Stimulated activated CD8-positive, alpha-beta memory T cell treated with anti-CD3 and anti-CD28 coated beads, Interleukin-4, amount 100 ng/mL, for 1 hour (primary cell): ENCODE measurements around the gene ZBTB38.

Experiments used
- DNase-seq, 2 donors: peaks; one replicate each; pipeline ENCODE4 v3.0.0-alpha.2; 2020; ENCODE audit warnings: low read depth in 2 of 2, low spot score in 1 of 2

ZBTB38 gene

DNA sequence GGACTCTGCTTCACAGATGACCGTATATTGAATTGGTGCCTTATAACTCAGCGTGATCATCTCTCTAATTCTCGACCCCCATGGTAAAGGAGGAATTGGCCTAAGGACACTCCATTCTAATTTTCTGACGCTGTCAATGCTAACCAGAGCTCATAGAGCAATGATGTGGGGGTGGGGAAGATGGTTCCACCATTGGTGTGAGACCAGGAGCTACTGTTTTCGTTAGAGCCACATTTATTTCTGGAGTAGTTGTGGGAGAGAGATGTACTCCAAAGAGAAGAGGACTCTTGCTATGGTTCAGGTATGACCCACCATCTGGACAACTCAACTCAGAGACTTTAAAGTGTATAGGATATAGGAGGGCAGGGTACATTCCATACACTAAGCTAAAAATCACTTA is 16.3 kb downstream of the ZBTB38 start:
- no peak for DNase-seq

- no peak for DNase-seq
Observed at GRCh38 chr3:141385406-141386125, 17.3 kb downstream of the ZBTB38 start.

DNA sequence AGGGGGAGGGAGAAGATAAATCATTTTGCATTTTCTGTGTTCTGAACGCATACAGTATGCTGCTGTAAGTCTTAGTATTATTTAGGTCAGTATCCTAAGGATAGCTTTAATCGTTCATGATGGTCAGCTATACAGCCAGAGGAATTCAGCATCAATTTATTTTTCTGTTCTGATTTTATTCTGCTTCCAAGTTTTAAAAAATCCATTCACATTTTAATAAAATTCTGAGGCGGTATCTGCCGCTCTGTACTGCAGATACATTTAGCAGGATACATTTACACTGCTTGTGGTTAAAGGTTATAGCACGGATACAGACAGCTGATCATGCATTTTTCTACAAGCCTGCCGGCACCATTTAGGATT is 17.8 kb downstream of the ZBTB38 start:
- no peak for DNase-seq

DNA sequence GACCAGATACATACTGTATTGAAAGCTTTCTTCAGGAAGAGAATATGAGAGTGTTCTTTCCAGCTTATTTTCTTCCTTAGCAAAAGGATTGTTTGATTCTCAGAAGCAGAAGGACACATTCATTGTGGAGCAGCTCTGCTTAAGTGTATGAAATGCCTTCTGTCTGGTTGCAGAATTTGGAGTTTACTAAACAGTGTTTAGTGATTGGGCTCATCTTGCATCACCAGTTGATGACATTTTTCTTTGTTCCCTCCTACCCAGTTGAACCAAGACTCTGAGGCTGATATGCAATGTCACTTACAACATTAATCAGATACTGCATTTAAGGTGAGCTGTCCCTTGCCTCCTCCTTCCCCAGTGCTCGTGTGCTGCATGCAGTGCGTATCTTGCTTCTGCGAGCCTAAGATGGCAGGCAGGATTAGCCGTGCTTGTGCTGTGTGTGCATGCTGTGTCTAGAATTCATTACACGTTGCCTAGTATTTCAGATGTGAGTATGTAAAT is 18.4 kb downstream of the ZBTB38 start:
- DNase-seq, result no peak

GRCh38 chr3:141387516-141387915 is 19.2 kb downstream of the ZBTB38 start:
- DNase-seq, result no peak

GRCh38 chr3:141388395-141388794 is 20.1 kb downstream of the ZBTB38 start:
- no peak for DNase-seq

GRCh38 chr3:141388823-141389621 is 20.7 kb downstream of the ZBTB38 start:
- no peak for DNase-seq

DNA sequence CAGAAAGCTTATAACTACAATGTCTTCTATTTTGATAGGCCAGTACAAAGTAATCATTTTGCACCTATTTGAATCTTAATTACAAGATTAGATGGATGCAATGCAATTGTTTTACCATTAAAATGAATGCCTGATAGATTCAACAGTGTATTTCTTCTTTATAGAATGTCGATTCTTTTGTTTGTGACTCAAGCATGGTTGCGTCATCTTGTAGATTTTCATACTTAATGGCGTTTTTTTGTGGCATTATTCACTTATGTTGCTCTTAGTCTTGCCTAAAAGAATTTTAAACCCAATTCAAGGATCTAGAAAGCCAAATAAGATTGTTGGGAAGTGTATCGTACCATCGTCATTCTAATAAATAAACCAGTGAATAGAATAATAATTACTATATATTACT is 21.4 kb downstream of the ZBTB38 start:
- no peak for DNase-seq

DNA sequence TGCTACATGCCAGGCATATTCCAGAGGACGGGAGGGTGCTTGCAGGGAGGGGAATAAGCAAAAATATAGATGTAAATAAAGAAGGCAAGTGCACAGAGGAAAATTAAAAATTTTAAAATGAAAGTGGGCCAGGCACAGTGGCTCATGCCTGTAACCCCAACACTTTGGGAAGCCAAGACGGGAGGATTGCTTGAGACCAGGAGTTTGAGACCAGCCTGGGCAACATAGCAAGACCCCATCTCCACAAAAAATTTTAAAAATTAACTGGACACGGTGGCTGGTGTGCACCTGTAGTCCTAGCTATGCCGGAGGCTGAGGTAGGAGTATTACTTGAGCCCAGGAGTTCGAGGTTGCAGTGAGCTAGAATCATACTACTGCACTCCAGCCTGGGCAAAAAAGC is 22.4 kb downstream of the ZBTB38 start:
- no peak for DNase-seq

GRCh38 chr3:141391298-141391990 is 23.1 kb downstream of the ZBTB38 start:
- no peak for DNase-seq

DNA sequence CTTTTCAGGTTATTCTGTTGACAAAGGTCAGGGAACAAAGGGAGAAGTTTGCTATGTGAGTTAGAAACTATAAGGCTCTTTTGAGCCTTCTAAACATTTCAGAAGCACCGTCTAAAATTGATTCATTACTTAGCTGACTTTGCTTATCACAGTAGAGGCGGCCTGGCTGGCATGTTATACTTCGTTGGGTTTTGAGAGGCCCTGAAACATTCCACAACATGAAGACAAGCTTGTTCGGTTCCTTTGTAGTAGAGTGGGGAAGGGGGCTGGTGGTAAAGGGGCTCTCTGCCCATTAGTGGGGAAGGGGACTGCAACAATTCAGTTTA is 23.6 kb downstream of the ZBTB38 start:
- no peak for DNase-seq

DNA sequence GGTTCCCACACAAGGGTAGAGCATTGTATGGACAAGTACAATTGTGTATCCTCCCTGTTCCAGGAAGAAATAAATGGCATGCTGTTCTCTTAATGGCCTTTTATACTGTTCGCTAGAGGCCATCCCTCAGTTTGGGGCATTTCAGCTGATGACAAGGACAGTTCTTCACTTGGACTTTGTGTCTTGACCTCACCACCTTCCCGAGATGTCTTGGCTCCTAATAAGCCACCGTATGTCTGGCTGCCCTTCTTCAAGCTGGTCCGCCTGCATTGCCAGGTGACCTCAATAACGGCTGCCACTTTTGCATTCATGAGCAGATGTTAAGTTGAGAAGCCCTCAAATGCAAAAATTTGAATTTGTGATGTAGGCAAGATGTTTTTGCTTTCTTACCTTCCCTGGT is 24.1 kb downstream of the ZBTB38 start:
- DNase-seq, result no peak

DNA sequence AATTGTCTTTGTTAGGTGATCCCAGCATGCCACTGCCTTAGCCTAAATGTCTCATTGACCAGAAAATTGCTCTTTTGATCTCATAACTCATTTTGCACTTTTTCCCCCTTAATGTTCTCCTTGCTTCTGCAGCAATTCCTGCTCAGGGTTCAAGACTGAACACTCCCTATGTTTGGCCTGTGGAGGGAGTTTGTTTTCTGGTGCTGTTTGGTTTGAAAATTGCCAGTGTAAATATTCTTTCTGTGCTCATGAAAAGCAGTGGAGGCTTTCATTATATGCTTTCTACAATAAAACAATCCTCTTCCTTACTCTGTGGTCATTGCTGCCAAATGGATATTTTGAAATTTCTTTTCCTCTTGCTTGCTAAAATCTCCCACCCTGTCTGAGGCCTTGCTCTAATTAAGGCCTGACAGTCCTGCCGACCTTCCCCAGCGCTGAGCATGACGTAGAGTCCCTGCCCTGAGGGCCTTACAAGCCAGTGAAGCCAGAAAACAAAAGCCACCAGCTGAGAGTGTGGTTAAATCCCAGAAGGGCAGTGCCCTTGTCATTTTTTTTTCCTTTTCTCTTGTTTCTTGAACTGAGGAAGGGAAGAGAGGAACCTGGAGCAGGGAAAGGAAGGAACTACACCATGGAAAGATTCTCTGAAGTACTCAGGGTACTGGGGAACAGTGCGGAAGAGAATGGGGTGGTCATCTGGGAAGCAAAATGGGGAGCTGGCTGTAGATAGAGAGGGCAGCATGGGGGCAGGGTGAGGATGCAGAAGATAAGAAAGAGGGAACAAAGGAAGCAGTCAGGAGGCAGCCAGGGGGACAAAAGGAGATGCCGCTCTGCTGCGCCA is 24.8 kb downstream of the ZBTB38 start:
- DNase-seq, result no peak

DNA sequence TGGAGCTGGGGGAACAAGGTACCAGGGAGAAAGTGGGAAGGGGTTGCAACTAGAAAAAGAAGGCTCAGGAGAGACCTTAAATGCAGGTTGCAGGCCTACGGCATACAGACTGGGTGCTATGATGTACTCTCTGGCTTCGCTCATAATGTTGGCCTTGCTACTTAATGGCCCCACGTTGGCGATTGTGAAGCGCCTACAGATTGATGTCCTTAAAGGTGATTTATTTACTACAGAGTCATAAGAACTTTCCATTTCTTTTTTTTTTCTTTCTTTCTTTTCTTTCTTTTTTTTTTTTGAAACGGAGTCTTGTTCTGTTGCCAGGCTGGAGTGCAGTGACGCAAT is 25.4 kb downstream of the ZBTB38 start:
- no peak for DNase-seq

DNA sequence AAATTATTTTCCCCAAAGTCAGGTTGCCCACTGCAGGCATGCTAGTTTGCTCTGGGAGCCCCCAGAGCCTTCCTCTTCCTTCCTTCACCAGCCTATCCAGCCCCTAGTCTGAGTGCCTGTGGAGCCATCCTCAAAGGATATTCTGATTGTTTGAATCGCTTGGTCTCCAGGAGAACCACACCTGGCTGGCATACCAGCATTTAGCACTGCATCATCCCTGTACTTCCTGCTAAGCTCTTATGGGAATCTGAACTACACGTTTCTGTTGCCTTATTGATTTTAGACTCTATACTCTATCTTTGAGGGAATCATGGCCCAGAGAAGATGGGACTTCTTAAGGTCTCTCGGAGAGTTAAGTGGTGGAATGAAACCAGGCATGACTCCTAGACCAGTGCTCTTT is 26.3 kb downstream of the ZBTB38 start:
- DNase-seq, result no peak

DNA sequence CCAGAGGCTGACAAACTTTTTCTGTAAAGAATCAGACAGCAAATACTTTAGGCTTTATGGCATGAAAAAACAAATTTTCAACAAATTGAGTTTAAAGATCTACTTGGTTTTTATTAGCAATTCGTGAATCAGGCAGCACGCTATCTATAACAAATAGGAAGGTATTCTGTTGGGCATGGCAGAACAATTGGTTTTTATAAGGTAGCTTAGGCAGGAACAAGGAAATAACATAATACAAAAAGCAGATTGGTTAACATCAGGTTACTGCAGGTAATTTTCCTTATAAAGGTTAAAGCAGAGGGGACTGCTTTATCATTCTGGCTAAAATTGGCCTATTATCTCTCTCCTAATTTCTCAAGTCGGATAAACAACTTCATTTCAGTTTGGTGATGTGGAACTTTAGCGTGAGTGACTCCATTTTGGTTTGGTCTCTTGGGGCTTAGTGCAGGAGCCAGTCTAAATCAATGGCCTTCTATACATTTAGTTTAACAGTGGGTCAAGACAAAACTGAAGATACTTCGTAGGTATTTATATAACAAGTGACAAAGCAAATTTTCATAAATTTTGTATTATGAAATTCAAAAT is 26.8 kb downstream of the ZBTB38 start:
- no peak for DNase-seq

- DNase-seq, result no peak
Observed at GRCh38 chr3:141397996-141398395, 29.7 kb downstream of the ZBTB38 start.

DNA sequence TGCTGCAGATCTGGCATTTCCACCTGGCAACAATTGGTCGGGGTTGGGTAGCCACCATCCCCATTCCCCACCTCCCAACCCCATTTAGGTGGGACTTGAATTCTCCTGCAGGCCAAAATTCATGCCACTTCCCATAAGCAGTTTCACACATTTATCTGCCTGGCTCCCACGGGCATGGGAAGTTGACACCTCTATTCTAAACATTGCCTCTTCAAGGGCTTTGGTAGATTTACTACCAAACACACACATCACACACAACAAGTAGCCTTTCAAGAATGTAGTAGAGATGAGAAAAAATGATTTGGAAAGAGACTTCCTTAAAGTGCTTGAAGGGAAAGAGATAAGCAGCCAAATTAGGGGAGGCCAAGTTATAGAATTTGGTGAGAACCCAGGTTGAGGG is 30.9 kb downstream of the ZBTB38 start:
- DNase-seq, result no peak

- DNase-seq, result no peak
Observed at GRCh38 chr3:141400073-141400971, 32.0 kb downstream of the ZBTB38 start.

- DNase-seq, result no peak
Observed at GRCh38 chr3:141401095-141401494, 32.8 kb downstream of the ZBTB38 start.
